Mucosa of rectum (tissue), 2 donors: Measurements from ENCODE around the gene PIPOX.

Experiments
- H3K27ac ChIP-seq, 2 donors: one replicate each; pipeline ENCODE4 v1.7.0; 2013; ENCODE audit warnings: inconsistent platforms in 2 of 2, low read depth in 2 of 2, low read length in 2 of 2
- H3K27me3 ChIP-seq, 2 donors: one replicate each; pipeline ENCODE4 v1.7.0; 2013; ENCODE audit warnings: low read length in 2 of 2; ENCODE audit not compliant: control insufficient read depth in 2 of 2, insufficient read depth in 2 of 2
- H3K36me3 ChIP-seq, 2 donors: one replicate each; pipeline ENCODE4 v1.7.0; 2013; ENCODE audit warnings: low read length in 2 of 2; ENCODE audit not compliant: control insufficient read depth in 2 of 2, insufficient read depth in 2 of 2
- H3K4me1 ChIP-seq, 2 donors: one replicate each; pipeline ENCODE4 v1.7.0; 2013; ENCODE audit warnings: low read length in 2 of 2, mild to moderate bottlenecking in 1 of 2; ENCODE audit not compliant: control insufficient read depth in 2 of 2, insufficient read depth in 2 of 2
- H3K4me3 ChIP-seq, 2 donors: one replicate each; pipeline ENCODE4 v1.7.0; 2013; ENCODE audit warnings: low read length in 2 of 2
- H3K9ac ChIP-seq, 2 donors: one replicate each; pipeline ENCODE4 v1.7.0; 2013; ENCODE audit warnings: low read length in 2 of 2, low read depth in 1 of 2, mild to moderate bottlenecking in 1 of 2
- H3K9me3 ChIP-seq, 2 donors: one replicate each; pipeline ENCODE4 v1.7.0; 2013; ENCODE audit warnings: low read length in 2 of 2; ENCODE audit not compliant: control insufficient read depth in 2 of 2
- donor health status: healthy.
- donor health status: Normal muscosa, but diverticular disease.

Gene PIPOX

GRCh38 chr17:29036584-29036983 lies 6.4 kb upstream of the PIPOX start:
- H3K9me3 ChIP-seq: peaks cover 0 to 3% of the 10 kb centered on the region in 2 donors
- no peak overlapping the region for H3K4me3 ChIP-seq
- H3K27me3 ChIP-seq: peaks cover 6 to 17% of the 10 kb centered on the region in 2 donors
- H3K36me3 ChIP-seq: no peaks in the 10 kb centered on the region
- no peaks in the 10 kb centered on the region for H3K4me1 ChIP-seq
- no peak overlapping the region for H3K27ac ChIP-seq
- no peak overlapping the region for H3K9ac ChIP-seq

DNA sequence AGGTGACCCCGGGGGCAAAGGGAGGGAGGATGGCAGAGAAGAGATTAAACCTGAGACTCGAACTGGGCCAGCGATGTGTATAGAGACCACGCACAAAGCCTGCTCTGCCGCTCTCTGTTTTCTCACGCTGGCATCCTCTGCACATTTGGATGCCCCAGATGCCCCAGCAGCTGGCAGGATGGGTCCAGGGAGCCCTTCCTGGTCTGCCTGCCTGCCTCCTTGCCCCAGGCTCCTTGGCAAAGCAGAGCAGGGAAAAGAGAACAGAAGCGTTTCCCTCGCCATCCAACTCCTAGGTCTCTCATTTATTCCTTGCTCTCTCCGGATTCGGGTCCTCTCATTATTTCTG lies 5.2 kb upstream of the PIPOX start:
- H3K4me1 ChIP-seq: no peaks in the 10 kb centered on the region
- no peaks in the 10 kb centered on the region for H3K36me3 ChIP-seq
- H3K4me3 ChIP-seq: no peak overlapping the region
- H3K9ac ChIP-seq: no peak overlapping the region
- H3K9me3 ChIP-seq: peaks cover 0 to 3% of the 10 kb centered on the region in 2 donors
- H3K27ac ChIP-seq: no peak overlapping the region
- peaks cover 6 to 7% of the 10 kb centered on the region in 2 donors for H3K27me3 ChIP-seq

DNA sequence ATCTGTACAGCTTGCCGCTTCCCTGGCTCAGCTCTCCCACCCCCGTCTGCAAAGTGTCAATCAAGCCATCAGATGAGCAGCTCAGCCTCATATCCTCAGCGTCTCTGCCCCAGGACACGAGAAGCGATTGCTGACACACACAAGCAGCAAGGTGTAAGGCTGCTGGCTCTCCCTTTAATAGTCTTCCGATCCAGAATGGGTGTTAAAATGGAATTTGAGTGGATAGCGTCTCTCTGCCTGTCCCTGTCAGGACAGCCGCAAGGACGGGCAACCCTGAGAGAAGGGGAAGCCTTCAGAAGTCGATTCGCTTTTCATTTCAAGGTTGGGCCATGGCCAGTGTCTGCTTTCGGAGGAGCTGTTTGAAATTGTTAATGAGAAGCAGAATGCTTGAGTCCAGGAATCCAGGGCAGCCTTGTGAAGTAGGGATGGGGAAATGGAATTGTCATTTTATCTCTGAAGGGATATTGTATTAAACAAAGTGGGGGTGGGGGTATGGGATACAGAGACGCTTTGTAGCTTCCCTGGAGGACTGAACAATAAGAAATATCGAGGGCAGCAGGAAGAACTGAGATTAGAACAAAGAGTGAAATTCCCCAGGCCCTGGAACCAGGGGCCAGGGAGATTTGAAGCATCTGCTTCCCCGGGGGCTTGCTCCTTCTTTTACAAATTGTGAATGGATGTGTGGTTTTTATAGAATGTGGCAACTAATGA lies 4.7 kb upstream of the PIPOX start:
- Histone ChIP-seq H3K4me1 (peaks cover 3 to 4% of the 10 kb centered on the region in 2 donors), H3K9ac (no peak overlapping the region), H3K4me3 (no peak overlapping the region), H3K27ac (no peak overlapping the region), H3K27me3 (peaks cover 6% of the 10 kb centered on the region in 2 donors), H3K9me3 (peaks cover 0 to 3% of the 10 kb centered on the region in 2 donors), H3K36me3 (no peaks in the 10 kb centered on the region)

- Histone ChIP-seq H3K4me3 (no peak overlapping the region), H3K36me3 (no peaks in the 10 kb centered on the region), H3K9ac (no peak overlapping the region), H3K4me1 (peaks cover 3 to 4% of the 10 kb centered on the region in 2 donors), H3K27me3 (peaks cover 0 to 6% of the 10 kb centered on the region in 2 donors), H3K9me3 (no peaks in the 10 kb centered on the region), H3K27ac (no peak overlapping the region)
Observed at GRCh38 chr17:29039764-29040598, 3.0 kb upstream of the PIPOX start.

- H3K36me3 ChIP-seq: no peaks in the 10 kb centered on the region
- H3K27me3 ChIP-seq: peaks cover 0 to 5% of the 10 kb centered on the region in 2 donors
- H3K9ac ChIP-seq: no peak overlapping the region
- peaks cover 3 to 4% of the 10 kb centered on the region in 2 donors for H3K4me1 ChIP-seq
- H3K4me3 ChIP-seq: no peak overlapping the region
- H3K9me3 ChIP-seq: no peaks in the 10 kb centered on the region
- no peak overlapping the region for H3K27ac ChIP-seq
Observed at GRCh38 chr17:29041091-29041490, 1.9 kb upstream of the PIPOX start.

- Histone ChIP-seq H3K27ac (no peak overlapping the region), H3K36me3 (no peaks in the 10 kb centered on the region), H3K9me3 (no peaks in the 10 kb centered on the region), H3K4me3 (no peak overlapping the region), H3K4me1 (peaks cover 3 to 4% of the 10 kb centered on the region in 2 donors), H3K27me3 (peaks cover 0 to 3% of the 10 kb centered on the region in 2 donors), H3K9ac (no peak overlapping the region)
Observed at GRCh38 chr17:29041571-29041970, 1.4 kb upstream of the PIPOX start.

DNA sequence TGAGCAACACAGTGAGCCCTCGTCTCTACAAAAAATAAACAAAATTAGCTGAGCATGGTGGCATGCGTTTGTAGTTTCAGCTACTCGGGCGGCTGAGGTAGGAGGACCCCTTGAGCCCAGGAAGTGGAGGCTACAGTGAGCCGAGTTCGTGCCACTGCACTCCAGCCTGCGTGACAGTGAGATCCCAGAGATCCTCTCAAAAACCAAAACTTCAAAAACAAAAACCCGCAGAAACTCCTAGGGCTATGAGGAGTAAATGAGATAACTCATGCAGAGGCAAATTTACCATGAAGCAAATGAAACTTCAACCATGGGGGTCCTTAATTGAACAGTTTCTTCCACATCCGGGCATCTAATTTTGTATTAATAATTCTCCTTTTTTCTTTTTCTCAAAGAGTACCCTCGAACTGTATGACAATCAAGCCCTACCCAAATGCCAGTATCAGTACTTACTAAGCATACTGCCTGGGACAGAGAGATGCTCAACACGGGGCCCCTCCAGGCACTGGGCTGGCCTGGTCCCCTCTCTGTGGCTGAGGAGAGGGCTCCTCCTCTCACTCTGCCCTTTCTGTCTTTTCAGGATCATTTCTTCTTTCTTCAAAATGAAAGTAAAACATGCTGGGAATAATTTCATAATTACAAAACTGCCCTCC lies 789 bp upstream of the PIPOX start:
- Histone ChIP-seq H3K4me1 (peaks cover 3 to 4% of the 10 kb centered on the region in 2 donors), H3K36me3 (no peaks in the 10 kb centered on the region), H3K9me3 (no peaks in the 10 kb centered on the region), H3K9ac (no peak overlapping the region), H3K27me3 (peaks cover 0 to 3% of the 10 kb centered on the region in 2 donors), H3K27ac (no peak overlapping the region), H3K4me3 (no peak overlapping the region)

- Histone ChIP-seq H3K9me3 (no peaks in the 10 kb centered on the region), H3K27ac (no peak overlapping the region), H3K9ac (no peak overlapping the region), H3K36me3 (no peaks in the 10 kb centered on the region), H3K4me1 (peaks cover 3 to 4% of the 10 kb centered on the region in 2 donors), H3K27me3 (peaks cover 0 to 3% of the 10 kb centered on the region in 2 donors), H3K4me3 (no peak overlapping the region)
Observed at GRCh38 chr17:29043539-29044145, 701 bp downstream of the PIPOX start.

GRCh38 chr17:29045026-29045425 lies 2.1 kb downstream of the PIPOX start:
- Histone ChIP-seq H3K4me1 (peaks cover 3 to 4% of the 10 kb centered on the region in 2 donors), H3K27me3 (peaks cover 0 to 3% of the 10 kb centered on the region in 2 donors), H3K4me3 (no peak overlapping the region), H3K9me3 (no peaks in the 10 kb centered on the region), H3K36me3 (no peaks in the 10 kb centered on the region), H3K27ac (no peak overlapping the region), H3K9ac (no peak overlapping the region)
